NCI-H510A treated with DMSO at 0.1 percent for 48 hours (cell line): ENCODE results near the gene TOR1A.
"Not testable (repeated sequence)": the region's sequence is repeated elsewhere in the genome, so short reads cannot be mapped to it uniquely, and the experiment has no call there.

Source experiments
- DNase-seq: peaks from one replicate; lab custom pipeline; 2025; lab: John Stamatoyannopoulos, UW

TOR1A gene

GRCh38 chr9:129783516-129784361 is 40.2 kb downstream of the TOR1A start:
- peak; percentile 64 for DNase-seq

GRCh38 chr9:129781981-129782380 is 42.0 kb downstream of the TOR1A start:
- no peak for DNase-seq

GRCh38 chr9:129781131-129781530 is 42.8 kb downstream of the TOR1A start:
- no peak for DNase-seq

GRCh38 chr9:129779560-129780190 is 44.3 kb downstream of the TOR1A start:
- DNase-seq = no peak

GRCh38 chr9:129778469-129778868 is 45.5 kb downstream of the TOR1A start:
- DNase-seq = no peak

GRCh38 chr9:129777769-129778130 is 46.2 kb downstream of the TOR1A start:
- DNase-seq = no peak

- DNase-seq = peak; percentile 83
Observed at GRCh38 chr9:129776938-129777768, 46.8 kb downstream of the TOR1A start.

GRCh38 chr9:129776566-129776937 is 47.4 kb downstream of the TOR1A start:
- no peak for DNase-seq

GRCh38 chr9:129776096-129776495 is 47.8 kb downstream of the TOR1A start:
- DNase-seq = not testable (repeated sequence)

- DNase-seq = no peak
Observed at GRCh38 chr9:129775448-129775798, 48.5 kb downstream of the TOR1A start.

- no peak for DNase-seq
Observed at GRCh38 chr9:129774791-129775447, 49.0 kb downstream of the TOR1A start.

GRCh38 chr9:129773262-129774048 is 50.5 kb downstream of the TOR1A start:
- no peak for DNase-seq

GRCh38 chr9:129770741-129771140 is 53.2 kb downstream of the TOR1A start:
- DNase-seq = no peak

- DNase-seq = no peak
Observed at GRCh38 chr9:129769669-129770068, 54.3 kb downstream of the TOR1A start.

GRCh38 chr9:129768486-129768885 is 55.5 kb downstream of the TOR1A start:
- no peak for DNase-seq

- DNase-seq = no peak
Observed at GRCh38 chr9:129765764-129766317, 58.1 kb downstream of the TOR1A start.

GRCh38 chr9:129762985-129763926 is 60.7 kb downstream of the TOR1A start:
- DNase-seq = no peak
